Activated naive CD8-positive, alpha-beta T cell (primary cell): Measurements from ENCODE around the gene EMX2.

Source experiments
- H3K27ac Mint-ChIP-seq: one replicate; pipeline ENCODE4 v1.8.0; 2021; ENCODE audit warnings: mixed read lengths
- H3K27me3 Mint-ChIP-seq: one replicate; pipeline ENCODE4 v1.8.0; 2021; ENCODE audit warnings: mixed read lengths
- H3K36me3 Mint-ChIP-seq: one replicate; pipeline ENCODE4 v1.8.0; 2021; ENCODE audit warnings: mixed read lengths
- H3K4me1 Mint-ChIP-seq: one replicate; pipeline ENCODE4 v1.8.0; 2021; ENCODE audit warnings: low read depth, mixed read lengths
- H3K4me3 Mint-ChIP-seq: one replicate; pipeline ENCODE4 v1.8.0; 2021; ENCODE audit warnings: mild to moderate bottlenecking, mixed read lengths
- H3K9me3 Mint-ChIP-seq: one replicate; pipeline ENCODE4 v1.8.0; 2021; ENCODE audit warnings: low read depth, mixed read lengths

Gene EMX2

DNA sequence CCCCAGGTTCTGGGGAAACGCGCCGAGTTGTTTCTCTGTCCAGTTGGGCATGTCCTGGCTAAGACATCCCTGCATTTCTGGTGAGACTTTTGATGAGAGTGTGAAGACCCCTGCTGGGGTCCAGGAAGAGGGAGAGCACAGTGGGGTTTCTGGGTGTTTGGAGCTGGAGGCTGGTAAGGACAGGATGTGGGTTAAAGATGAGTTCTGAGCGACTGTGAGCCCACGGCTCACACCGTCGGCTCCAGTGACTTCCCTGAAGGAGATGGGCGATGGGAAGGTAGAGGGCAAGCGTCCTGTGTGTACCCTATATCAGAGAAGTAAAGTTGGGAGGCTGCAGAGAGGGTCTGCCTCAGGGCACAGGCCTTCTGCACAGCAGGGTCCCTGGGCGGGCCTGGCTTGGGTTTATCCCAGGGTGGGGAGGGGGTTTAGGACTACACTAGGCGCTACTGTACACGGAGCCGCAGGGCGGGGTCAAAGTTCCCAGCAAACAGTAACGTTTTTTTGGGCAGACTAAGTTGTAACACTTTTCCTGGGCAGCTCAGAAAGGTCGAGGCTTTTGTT lies 3.6 kb downstream of the EMX2 start:
- Mint-ChIP-seq H3K4me3 (peak overlapping the region; percentile 20), H3K4me1 (peaks cover 35% of the 10 kb centered on the region), H3K27ac (no peak overlapping the region), H3K27me3 (peaks cover 44% of the 10 kb centered on the region), H3K9me3 (no peaks in the 10 kb centered on the region), H3K36me3 (no peaks in the 10 kb centered on the region)

GRCh38 chr10:117546581-117547015 lies 4.1 kb downstream of the EMX2 start:
- Mint-ChIP-seq H3K9me3 (no peaks in the 10 kb centered on the region), H3K4me1 (peaks cover 32% of the 10 kb centered on the region), H3K27me3 (peaks cover 46% of the 10 kb centered on the region), H3K4me3 (no peak overlapping the region), H3K36me3 (no peaks in the 10 kb centered on the region), H3K27ac (no peak overlapping the region)

DNA sequence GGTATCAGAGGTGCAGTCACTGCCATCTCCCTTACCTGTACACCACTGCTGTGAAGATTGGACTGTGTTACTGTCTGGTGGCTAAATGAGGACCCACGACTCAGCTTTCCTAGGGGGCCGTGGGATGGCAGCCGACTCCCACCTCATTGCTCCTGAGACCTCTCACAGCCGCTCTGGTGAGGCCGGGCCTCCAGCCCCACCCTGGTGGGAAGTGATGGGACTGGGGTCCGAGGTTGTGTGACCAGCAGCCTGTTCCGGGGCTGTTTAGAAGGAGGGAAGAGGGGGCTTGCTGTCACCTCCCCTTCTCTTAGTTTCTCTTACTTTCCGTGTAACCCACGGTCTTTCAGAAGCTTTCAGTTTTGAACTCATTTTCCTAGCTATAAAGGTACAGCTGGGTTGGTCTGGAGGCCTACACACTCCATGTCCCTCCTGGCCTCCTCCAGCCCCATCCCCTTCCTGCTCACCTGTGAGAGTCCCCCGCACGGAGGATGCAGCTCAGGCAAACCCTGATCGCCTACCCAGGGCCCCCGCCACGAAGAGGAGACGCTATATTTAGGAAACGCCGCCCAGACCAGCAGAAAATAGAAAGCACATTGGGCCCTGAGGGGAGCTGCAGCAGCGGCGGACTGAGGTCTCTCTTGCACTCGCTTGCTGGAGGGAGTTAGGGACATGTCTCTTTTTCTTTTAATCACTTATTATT lies 4.6 kb downstream of the EMX2 start:
- peaks cover 31% of the 10 kb centered on the region for H3K4me1 Mint-ChIP-seq
- H3K27ac Mint-ChIP-seq: no peak overlapping the region
- H3K9me3 Mint-ChIP-seq: no peaks in the 10 kb centered on the region
- H3K27me3 Mint-ChIP-seq: peaks cover 50% of the 10 kb centered on the region
- H3K4me3 Mint-ChIP-seq: peak overlapping the region; percentile 31
- no peaks in the 10 kb centered on the region for H3K36me3 Mint-ChIP-seq

- peaks cover 54% of the 10 kb centered on the region for H3K27me3 Mint-ChIP-seq
- no peaks in the 10 kb centered on the region for H3K9me3 Mint-ChIP-seq
- peak overlapping the region; percentile 32 for H3K4me3 Mint-ChIP-seq
- no peak overlapping the region for H3K27ac Mint-ChIP-seq
- no peaks in the 10 kb centered on the region for H3K36me3 Mint-ChIP-seq
- peaks cover 34% of the 10 kb centered on the region for H3K4me1 Mint-ChIP-seq
Measured at GRCh38 chr10:117547716-117548668, 5.4 kb downstream of the EMX2 start.

DNA sequence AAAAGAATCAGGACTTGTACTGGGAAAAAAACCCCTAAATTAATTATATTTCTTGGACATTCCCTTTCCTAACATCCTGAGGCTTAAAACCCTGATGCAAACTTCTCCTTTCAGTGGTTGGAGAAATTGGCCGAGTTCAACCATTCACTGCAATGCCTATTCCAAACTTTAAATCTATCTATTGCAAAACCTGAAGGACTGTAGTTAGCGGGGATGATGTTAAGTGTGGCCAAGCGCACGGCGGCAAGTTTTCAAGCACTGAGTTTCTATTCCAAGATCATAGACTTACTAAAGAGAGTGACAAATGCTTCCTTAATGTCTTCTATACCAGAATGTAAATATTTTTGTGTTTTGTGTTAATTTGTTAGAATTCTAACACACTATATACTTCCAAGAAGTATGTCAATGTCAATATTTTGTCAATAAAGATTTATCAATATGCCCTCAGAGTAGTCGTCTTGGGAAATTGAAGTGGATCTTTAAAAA lies 6.6 kb downstream of the EMX2 start:
- no peak overlapping the region for H3K27ac Mint-ChIP-seq
- H3K27me3 Mint-ChIP-seq: peaks cover 58% of the 10 kb centered on the region

GRCh38 chr10:117550076-117550475 lies 7.5 kb downstream of the EMX2 start:
- peaks cover 29% of the 10 kb centered on the region for H3K4me1 Mint-ChIP-seq

More for the DNA sequence above, 6.6 kb downstream of the EMX2 start:
- no peaks in the 10 kb centered on the region for H3K9me3 Mint-ChIP-seq
- no peaks in the 10 kb centered on the region for H3K36me3 Mint-ChIP-seq
- peaks cover 37% of the 10 kb centered on the region for H3K4me1 Mint-ChIP-seq
- no peak overlapping the region for H3K4me3 Mint-ChIP-seq

GRCh38 chr10:117550599-117551329 lies 8.2 kb downstream of the EMX2 start:
- Mint-ChIP-seq H3K4me3 (no peak overlapping the region), H3K4me1 (peaks cover 29% of the 10 kb centered on the region), H3K36me3 (no peaks in the 10 kb centered on the region), H3K27me3 (peaks cover 58% of the 10 kb centered on the region), H3K27ac (no peak overlapping the region), H3K9me3 (no peaks in the 10 kb centered on the region)

More at GRCh38 chr10:117550076-117550475, 7.5 kb downstream of the EMX2 start:
- no peak overlapping the region for H3K4me3 Mint-ChIP-seq
- H3K36me3 Mint-ChIP-seq: no peaks in the 10 kb centered on the region
- peaks cover 58% of the 10 kb centered on the region for H3K27me3 Mint-ChIP-seq
- H3K9me3 Mint-ChIP-seq: no peaks in the 10 kb centered on the region
- H3K27ac Mint-ChIP-seq: no peak overlapping the region

DNA sequence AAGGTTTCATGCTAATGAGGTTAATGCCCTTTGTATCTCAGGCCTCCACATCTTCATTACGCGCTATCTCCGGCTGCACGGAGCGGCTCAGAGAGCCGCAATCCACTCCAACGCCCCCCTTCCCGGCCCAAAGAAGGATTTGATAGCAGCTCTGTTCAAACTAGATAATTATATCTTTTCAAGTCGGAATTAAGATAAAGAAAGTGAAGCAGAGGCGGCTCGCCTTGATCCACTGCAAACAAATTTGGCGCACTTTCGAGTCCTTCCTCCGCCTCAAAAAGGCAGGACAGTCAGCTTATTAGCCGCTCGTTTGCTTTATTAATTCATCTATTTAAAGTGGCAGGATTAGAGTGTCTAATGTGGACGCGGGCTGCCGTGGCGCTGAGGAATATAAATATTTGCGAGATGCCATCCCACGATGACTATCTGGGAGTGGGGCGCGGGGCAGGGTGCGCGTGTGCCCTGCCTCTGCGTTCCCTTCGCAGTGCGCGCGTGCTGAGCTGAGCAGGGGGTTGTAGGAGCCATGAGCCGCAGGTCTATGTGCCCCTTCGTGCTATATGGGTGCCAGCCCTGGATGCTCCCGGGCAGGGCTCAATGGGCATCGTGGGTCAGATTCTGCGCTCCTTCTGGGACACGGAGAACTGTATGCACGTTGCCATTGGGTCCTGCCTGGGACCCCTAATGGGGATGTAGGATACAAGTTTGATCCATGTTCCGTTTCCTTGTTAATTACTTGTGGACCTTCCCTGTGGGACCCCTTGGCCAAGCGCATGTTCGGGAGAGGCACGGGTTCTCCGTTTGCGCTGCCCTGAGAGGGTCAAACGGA lies 9.0 kb downstream of the EMX2 start:
- Mint-ChIP-seq H3K27me3 (peaks cover 55% of the 10 kb centered on the region), H3K27ac (no peak overlapping the region)

DNA sequence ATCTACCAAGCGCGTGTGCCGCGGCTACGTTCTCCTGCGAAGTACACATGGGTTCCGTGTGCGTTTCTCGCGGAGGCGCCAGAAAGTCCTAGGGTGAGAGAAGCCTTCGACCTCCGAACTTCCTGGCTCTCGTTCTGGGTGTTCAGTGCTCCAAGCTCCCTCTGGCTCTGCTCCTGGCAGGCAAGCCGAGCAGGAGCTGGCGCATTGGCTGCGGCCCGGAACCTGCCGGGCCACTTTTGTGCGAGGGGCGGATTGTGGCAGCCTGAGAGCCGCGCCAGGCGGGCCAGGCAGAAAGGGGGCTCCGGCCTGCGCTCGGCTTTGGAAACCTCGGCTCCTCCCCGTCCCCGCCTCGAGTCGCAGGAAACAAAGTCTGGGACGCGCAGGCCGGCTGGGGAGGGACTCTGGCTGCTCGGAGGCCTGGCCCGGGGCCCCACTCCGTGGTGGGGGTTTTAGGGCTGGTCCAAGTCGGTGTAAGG lies 9.6 kb downstream of the EMX2 start:
- Mint-ChIP-seq H3K4me3 (no peak overlapping the region), H3K27ac (no peak overlapping the region), H3K4me1 (peaks cover 23% of the 10 kb centered on the region)

More for the DNA sequence above, 9.0 kb downstream of the EMX2 start:
- H3K4me1 Mint-ChIP-seq: peaks cover 24% of the 10 kb centered on the region
- H3K9me3 Mint-ChIP-seq: no peaks in the 10 kb centered on the region
- H3K4me3 Mint-ChIP-seq: no peak overlapping the region
- H3K36me3 Mint-ChIP-seq: no peaks in the 10 kb centered on the region

DNA sequence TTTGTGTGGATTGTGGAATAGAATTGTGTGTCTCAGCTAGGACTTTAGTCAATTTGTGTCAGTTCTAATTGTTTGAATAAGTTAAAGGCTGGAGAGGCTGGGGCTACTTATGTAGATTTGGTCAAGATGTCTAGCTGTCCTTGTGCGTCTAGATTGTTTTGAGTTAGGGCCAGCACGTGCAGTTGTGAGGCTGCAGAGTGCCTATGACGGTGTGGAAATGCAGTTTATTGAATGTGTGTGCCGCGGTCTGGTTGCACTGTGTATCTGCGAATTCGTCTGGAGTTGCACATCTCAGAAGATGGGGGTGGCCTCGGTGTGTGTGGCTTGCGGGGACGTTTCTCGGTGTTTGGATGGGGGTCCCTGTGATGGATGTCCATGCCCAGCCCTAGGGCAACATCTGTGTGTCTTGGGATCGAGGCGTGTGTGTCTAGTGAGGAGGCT lies 10.2 kb downstream of the EMX2 start:
- peaks cover 18% of the 10 kb centered on the region for H3K4me1 Mint-ChIP-seq
- H3K4me3 Mint-ChIP-seq: no peak overlapping the region
- no peaks in the 10 kb centered on the region for H3K36me3 Mint-ChIP-seq
- no peaks in the 10 kb centered on the region for H3K9me3 Mint-ChIP-seq
- H3K27ac Mint-ChIP-seq: peak overlapping the region; percentile 30
- peaks cover 49% of the 10 kb centered on the region for H3K27me3 Mint-ChIP-seq

More for the DNA sequence above, 9.6 kb downstream of the EMX2 start:
- Mint-ChIP-seq H3K36me3 (no peaks in the 10 kb centered on the region), H3K9me3 (no peaks in the 10 kb centered on the region), H3K27me3 (peaks cover 54% of the 10 kb centered on the region)

- Mint-ChIP-seq H3K4me3 (no peak overlapping the region), H3K4me1 (peaks cover 13% of the 10 kb centered on the region), H3K9me3 (no peaks in the 10 kb centered on the region), H3K27ac (no peak overlapping the region), H3K27me3 (peaks cover 43% of the 10 kb centered on the region), H3K36me3 (no peaks in the 10 kb centered on the region)
Measured at GRCh38 chr10:117553142-117553814, 10.7 kb downstream of the EMX2 start.

GRCh38 chr10:117553815-117554172 lies 11.2 kb downstream of the EMX2 start:
- Mint-ChIP-seq H3K4me3 (no peak overlapping the region), H3K9me3 (no peaks in the 10 kb centered on the region), H3K4me1 (peaks cover 11% of the 10 kb centered on the region), H3K27me3 (peaks cover 40% of the 10 kb centered on the region), H3K27ac (no peak overlapping the region), H3K36me3 (no peaks in the 10 kb centered on the region)

- Mint-ChIP-seq H3K27ac (no peak overlapping the region), H3K27me3 (peaks cover 37% of the 10 kb centered on the region), H3K4me3 (no peak overlapping the region), H3K4me1 (peaks cover 11% of the 10 kb centered on the region), H3K9me3 (no peaks in the 10 kb centered on the region), H3K36me3 (no peaks in the 10 kb centered on the region)
Measured at GRCh38 chr10:117554241-117554814, 11.8 kb downstream of the EMX2 start.
